ENCODE results near the gene SHBG.

The SHBG gene

GRCh38 chr17:7651097-7651664, 21.2 kb downstream of the SHBG start:
- no peak for DNase-seq

GRCh38 chr17:7651665-7652387, 21.9 kb downstream of the SHBG start:
- DNase-seq = no peak

GRCh38 chr17:7652388-7653356, 22.7 kb downstream of the SHBG start:
- no peak for DNase-seq

- DNase-seq = no peak
Observed at GRCh38 chr17:7654832-7655540, 25.1 kb downstream of the SHBG start.

- DNase-seq = no peak
Observed at GRCh38 chr17:7655541-7655840, 25.6 kb downstream of the SHBG start.

GRCh38 chr17:7656958-7657609, 27.1 kb downstream of the SHBG start:
- DNase-seq = no peak

GRCh38 chr17:7667656-7668406, 37.9 kb downstream of the SHBG start:
- DNase-seq = no peak

- no peak for DNase-seq
Observed at GRCh38 chr17:7668482-7668881, 38.5 kb downstream of the SHBG start.

GRCh38 chr17:7673239-7673638, 43.3 kb downstream of the SHBG start:
- DNase-seq = peak; percentile 53

- DNase-seq = no peak
Observed at GRCh38 chr17:7674934-7675333, 45.0 kb downstream of the SHBG start.

- DNase-seq = no peak
Observed at GRCh38 chr17:7676533-7676932, 46.6 kb downstream of the SHBG start.

- no peak for DNase-seq
Observed at GRCh38 chr17:7677388-7678067, 47.6 kb downstream of the SHBG start.

Data from inflammatory macrophage treated with lipopolysaccharide for 4 hours (primary cell).